PC-3 (cell line): ENCODE data around the gene AGPAT3.

Source experiments
- EZH2 ChIP-seq: fragments of 300-600 bp; sonication (generic); IDR thresholded peaks from one replicate; pipeline ENCODE4 v1.6.1; 2017; ENCODE audit warnings: antibody characterized with exemption, mild to moderate bottlenecking, low read length; ENCODE audit not compliant: unreplicated experiment
- TF ChIP-seq, protein P1 (sequence below): fragments of 300-600 bp; sonication (generic); conservative IDR thresholded peaks from 2 replicates; pipeline ENCODE4 v1.5.1; 2017; ENCODE audit warnings: antibody characterized with exemption, low read depth, mild to moderate bottlenecking, low read length

- TF ChIP-seq, protein P1, sequence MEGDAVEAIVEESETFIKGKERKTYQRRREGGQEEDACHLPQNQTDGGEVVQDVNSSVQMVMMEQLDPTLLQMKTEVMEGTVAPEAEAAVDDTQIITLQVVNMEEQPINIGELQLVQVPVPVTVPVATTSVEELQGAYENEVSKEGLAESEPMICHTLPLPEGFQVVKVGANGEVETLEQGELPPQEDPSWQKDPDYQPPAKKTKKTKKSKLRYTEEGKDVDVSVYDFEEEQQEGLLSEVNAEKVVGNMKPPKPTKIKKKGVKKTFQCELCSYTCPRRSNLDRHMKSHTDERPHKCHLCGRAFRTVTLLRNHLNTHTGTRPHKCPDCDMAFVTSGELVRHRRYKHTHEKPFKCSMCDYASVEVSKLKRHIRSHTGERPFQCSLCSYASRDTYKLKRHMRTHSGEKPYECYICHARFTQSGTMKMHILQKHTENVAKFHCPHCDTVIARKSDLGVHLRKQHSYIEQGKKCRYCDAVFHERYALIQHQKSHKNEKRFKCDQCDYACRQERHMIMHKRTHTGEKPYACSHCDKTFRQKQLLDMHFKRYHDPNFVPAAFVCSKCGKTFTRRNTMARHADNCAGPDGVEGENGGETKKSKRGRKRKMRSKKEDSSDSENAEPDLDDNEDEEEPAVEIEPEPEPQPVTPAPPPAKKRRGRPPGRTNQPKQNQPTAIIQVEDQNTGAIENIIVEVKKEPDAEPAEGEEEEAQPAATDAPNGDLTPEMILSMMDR, result no peak
- TF ChIP-seq EZH2, result no peak
Measured at GRCh38 chr21:43969115-43969444, 104.1 kb downstream of the AGPAT3 start.
